Activated naive CD8-positive, alpha-beta T cell (primary cell): ENCODE data around the gene CYP46A1.
"Not testable (repeated sequence)": the region's sequence is repeated elsewhere in the genome, so short reads cannot be mapped to it uniquely, and the experiment has no call there.

ENCODE experiments used
- H3K27ac Mint-ChIP-seq: one replicate; pipeline ENCODE4 v1.8.0; 2021; ENCODE audit warnings: mixed read lengths
- H3K27me3 Mint-ChIP-seq: one replicate; pipeline ENCODE4 v1.8.0; 2021; ENCODE audit warnings: mixed read lengths
- H3K36me3 Mint-ChIP-seq: one replicate; pipeline ENCODE4 v1.8.0; 2021; ENCODE audit warnings: mixed read lengths
- H3K4me1 Mint-ChIP-seq: one replicate; pipeline ENCODE4 v1.8.0; 2021; ENCODE audit warnings: low read depth, mixed read lengths
- H3K4me3 Mint-ChIP-seq: one replicate; pipeline ENCODE4 v1.8.0; 2021; ENCODE audit warnings: mild to moderate bottlenecking, mixed read lengths
- H3K9me3 Mint-ChIP-seq: one replicate; pipeline ENCODE4 v1.8.0; 2021; ENCODE audit warnings: low read depth, mixed read lengths

CYP46A1 gene

DNA sequence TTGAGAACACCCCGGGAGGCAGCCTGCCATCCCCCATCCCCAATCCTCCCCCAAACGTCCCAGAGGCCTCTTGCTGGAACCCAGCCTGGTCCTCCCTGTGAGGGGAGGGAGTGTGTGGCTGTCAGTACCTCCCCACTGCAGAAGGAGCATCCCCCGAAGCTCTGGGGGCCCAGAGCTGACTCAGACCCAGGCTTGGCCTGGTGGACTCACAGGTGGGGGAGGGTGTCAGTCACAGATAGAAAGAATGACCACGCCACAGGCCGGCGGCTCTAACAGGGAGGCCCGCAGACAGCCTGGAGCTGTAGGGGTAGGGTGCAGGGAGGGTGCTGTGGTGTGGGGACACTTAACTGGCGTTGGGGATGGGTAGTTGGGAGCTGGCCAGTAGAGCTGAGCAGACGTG is 33.9 kb upstream of the CYP46A1 start:
- Mint-ChIP-seq H3K27ac (no peak overlapping the region), H3K4me1 (no peaks in the 10 kb centered on the region), H3K9me3 (no peaks in the 10 kb centered on the region), H3K27me3 (peaks cover 18% of the 10 kb centered on the region), H3K36me3 (no peaks in the 10 kb centered on the region), H3K4me3 (no peak overlapping the region)

GRCh38 chr14:99651953-99652746 is 31.9 kb upstream of the CYP46A1 start:
- H3K4me3 Mint-ChIP-seq, result no peak overlapping the region
- H3K4me1 Mint-ChIP-seq, result no peaks in the 10 kb centered on the region
- H3K27me3 Mint-ChIP-seq, result peaks cover 19% of the 10 kb centered on the region
- no peaks in the 10 kb centered on the region for H3K36me3 Mint-ChIP-seq
- H3K27ac Mint-ChIP-seq, result no peak overlapping the region
- no peaks in the 10 kb centered on the region for H3K9me3 Mint-ChIP-seq

- Mint-ChIP-seq H3K4me3 (no peak overlapping the region), H3K4me1 (peaks cover 5% of the 10 kb centered on the region), H3K27me3 (peaks cover 29% of the 10 kb centered on the region), H3K27ac (no peak overlapping the region), H3K9me3 (no peaks in the 10 kb centered on the region), H3K36me3 (no peaks in the 10 kb centered on the region)
Observed at GRCh38 chr14:99654235-99654985, 29.7 kb upstream of the CYP46A1 start.

GRCh38 chr14:99655521-99655920 is 28.6 kb upstream of the CYP46A1 start:
- H3K9me3 Mint-ChIP-seq, result no peaks in the 10 kb centered on the region
- H3K27me3 Mint-ChIP-seq, result peaks cover 28% of the 10 kb centered on the region

GRCh38 chr14:99656171-99656570 is 27.9 kb upstream of the CYP46A1 start:
- Mint-ChIP-seq H3K4me1 (peaks cover 9% of the 10 kb centered on the region), H3K36me3 (no peaks in the 10 kb centered on the region), H3K9me3 (no peaks in the 10 kb centered on the region), H3K27me3 (peaks cover 32% of the 10 kb centered on the region), H3K27ac (no peak overlapping the region), H3K4me3 (no peak overlapping the region)

More at GRCh38 chr14:99655521-99655920, 28.6 kb upstream of the CYP46A1 start:
- Mint-ChIP-seq H3K36me3 (no peaks in the 10 kb centered on the region), H3K27ac (no peak overlapping the region), H3K4me1 (peaks cover 9% of the 10 kb centered on the region), H3K4me3 (no peak overlapping the region)

DNA sequence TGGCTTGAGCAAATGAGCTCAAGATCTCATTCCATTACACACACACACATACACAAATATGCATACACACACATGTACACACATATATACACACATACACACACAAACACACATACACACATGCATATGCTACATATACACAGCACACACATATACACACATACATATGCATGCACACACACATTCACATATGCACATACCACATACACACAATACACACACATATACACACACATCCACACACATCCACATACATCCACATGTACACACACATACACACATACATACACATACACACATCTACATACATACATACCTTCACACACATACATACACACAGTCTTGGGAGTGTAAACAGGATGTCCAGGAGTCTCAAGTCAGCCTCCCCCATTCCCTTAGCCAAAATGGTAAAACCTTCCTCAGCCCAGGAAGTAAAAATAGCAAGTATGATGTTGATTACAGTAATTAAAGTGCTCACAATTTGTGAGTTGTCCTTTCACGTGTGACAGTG is 26.4 kb upstream of the CYP46A1 start:
- Mint-ChIP-seq H3K27ac (no peak overlapping the region), H3K27me3 (peaks cover 36% of the 10 kb centered on the region), H3K36me3 (no peaks in the 10 kb centered on the region), H3K4me1 (peaks cover 9% of the 10 kb centered on the region), H3K9me3 (no peaks in the 10 kb centered on the region), H3K4me3 (no peak overlapping the region)

- Mint-ChIP-seq H3K27me3 (peaks cover 36% of the 10 kb centered on the region), H3K4me1 (peaks cover 9% of the 10 kb centered on the region), H3K36me3 (no peaks in the 10 kb centered on the region), H3K4me3 (no peak overlapping the region), H3K9me3 (no peaks in the 10 kb centered on the region), H3K27ac (no peak overlapping the region)
Observed at GRCh38 chr14:99658218-99658845, 25.8 kb upstream of the CYP46A1 start.

DNA sequence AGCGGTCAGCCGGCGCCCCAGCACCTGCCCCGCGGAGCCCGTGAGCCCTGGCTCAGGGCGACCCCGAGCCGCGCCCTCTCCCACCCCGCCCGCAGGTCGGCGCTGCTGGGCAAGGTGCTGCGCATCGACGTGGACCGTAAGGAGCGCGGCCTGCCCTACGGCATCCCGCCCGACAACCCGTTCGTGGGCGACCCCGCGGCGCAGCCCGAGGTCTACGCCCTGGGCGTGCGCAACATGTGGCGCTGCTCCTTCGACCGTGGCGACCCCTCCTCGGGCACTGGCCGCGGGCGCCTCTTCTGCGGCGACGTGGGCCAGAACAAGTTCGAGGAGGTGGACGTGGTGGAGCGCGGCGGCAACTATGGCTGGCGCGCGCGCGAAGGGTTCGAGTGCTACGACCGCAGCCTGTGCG is 24.8 kb upstream of the CYP46A1 start:
- Mint-ChIP-seq H3K4me3 (no peak overlapping the region), H3K36me3 (no peaks in the 10 kb centered on the region), H3K27ac (no peak overlapping the region), H3K27me3 (peaks cover 34% of the 10 kb centered on the region), H3K4me1 (peaks cover 9% of the 10 kb centered on the region), H3K9me3 (no peaks in the 10 kb centered on the region)

- Mint-ChIP-seq H3K4me3 (no peak overlapping the region), H3K27me3 (peaks cover 30% of the 10 kb centered on the region), H3K27ac (no peak overlapping the region)
Observed at GRCh38 chr14:99660006-99660566, 24.0 kb upstream of the CYP46A1 start.

DNA sequence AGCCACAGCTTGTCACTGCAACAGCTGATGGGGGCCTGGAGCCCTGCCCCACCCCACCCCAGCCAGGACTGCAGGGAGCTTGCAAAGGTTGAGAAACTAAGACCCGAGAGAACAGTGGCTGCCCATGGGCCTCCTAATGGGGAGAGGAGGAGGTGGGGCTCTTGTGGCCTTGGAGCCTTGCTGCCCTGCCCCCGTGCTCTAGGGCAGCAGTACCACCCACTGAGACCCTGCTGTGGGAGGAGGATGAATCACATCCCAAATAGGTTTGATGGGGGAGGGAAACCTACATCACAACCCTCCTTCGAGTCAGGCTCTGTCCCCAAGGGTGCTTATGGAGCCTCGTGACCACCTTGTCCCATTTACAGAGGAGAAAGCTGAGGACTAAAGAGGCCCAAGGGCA is 23.3 kb upstream of the CYP46A1 start:
- Mint-ChIP-seq H3K27me3 (peaks cover 28% of the 10 kb centered on the region), H3K4me1 (peaks cover 9% of the 10 kb centered on the region)

More at GRCh38 chr14:99660006-99660566, 24.0 kb upstream of the CYP46A1 start:
- Mint-ChIP-seq H3K36me3 (no peaks in the 10 kb centered on the region), H3K4me1 (peaks cover 9% of the 10 kb centered on the region), H3K9me3 (no peaks in the 10 kb centered on the region)

GRCh38 chr14:99661206-99661605 is 22.9 kb upstream of the CYP46A1 start:
- not testable (repeated sequence) for H3K27ac Mint-ChIP-seq, H3K4me1 Mint-ChIP-seq, H3K36me3 Mint-ChIP-seq, H3K4me3 Mint-ChIP-seq, H3K9me3 Mint-ChIP-seq
- peaks cover 28% of the 10 kb centered on the region for H3K27me3 Mint-ChIP-seq

More for the DNA sequence above, 23.3 kb upstream of the CYP46A1 start:
- H3K36me3 Mint-ChIP-seq, result no peaks in the 10 kb centered on the region
- H3K9me3 Mint-ChIP-seq, result no peaks in the 10 kb centered on the region
- H3K4me3 Mint-ChIP-seq, result no peak overlapping the region
- H3K27ac Mint-ChIP-seq, result no peak overlapping the region

GRCh38 chr14:99662846-99663245 is 21.3 kb upstream of the CYP46A1 start:
- peaks cover 9% of the 10 kb centered on the region for H3K4me1 Mint-ChIP-seq
- H3K27me3 Mint-ChIP-seq, result peaks cover 23% of the 10 kb centered on the region

GRCh38 chr14:99663386-99664057 is 20.6 kb upstream of the CYP46A1 start:
- H3K4me3 Mint-ChIP-seq, result no peak overlapping the region
- H3K27ac Mint-ChIP-seq, result no peak overlapping the region
- peaks cover 17% of the 10 kb centered on the region for H3K27me3 Mint-ChIP-seq
- peaks cover 9% of the 10 kb centered on the region for H3K4me1 Mint-ChIP-seq
- no peaks in the 10 kb centered on the region for H3K9me3 Mint-ChIP-seq
- H3K36me3 Mint-ChIP-seq, result no peaks in the 10 kb centered on the region

More at GRCh38 chr14:99662846-99663245, 21.3 kb upstream of the CYP46A1 start:
- Mint-ChIP-seq H3K27ac (no peak overlapping the region), H3K9me3 (no peaks in the 10 kb centered on the region), H3K36me3 (no peaks in the 10 kb centered on the region), H3K4me3 (no peak overlapping the region)
